Inferior parietal cortex (tissue), 1 donor: ENCODE data around the gene MINK1.
A peak's percentile ranks its signal among the peaks of the same experiment; 100 is the strongest.
"Not testable (repeated sequence)": the region's sequence is repeated elsewhere in the genome, so short reads cannot be mapped to it uniquely, and the experiment has no call there.

Source experiments
- DNase-seq: peaks from one replicate; pipeline ENCODE4 v3.0.0-alpha.2; 2016; ENCODE audit errors: extremely low spot score

Gene MINK1

DNA sequence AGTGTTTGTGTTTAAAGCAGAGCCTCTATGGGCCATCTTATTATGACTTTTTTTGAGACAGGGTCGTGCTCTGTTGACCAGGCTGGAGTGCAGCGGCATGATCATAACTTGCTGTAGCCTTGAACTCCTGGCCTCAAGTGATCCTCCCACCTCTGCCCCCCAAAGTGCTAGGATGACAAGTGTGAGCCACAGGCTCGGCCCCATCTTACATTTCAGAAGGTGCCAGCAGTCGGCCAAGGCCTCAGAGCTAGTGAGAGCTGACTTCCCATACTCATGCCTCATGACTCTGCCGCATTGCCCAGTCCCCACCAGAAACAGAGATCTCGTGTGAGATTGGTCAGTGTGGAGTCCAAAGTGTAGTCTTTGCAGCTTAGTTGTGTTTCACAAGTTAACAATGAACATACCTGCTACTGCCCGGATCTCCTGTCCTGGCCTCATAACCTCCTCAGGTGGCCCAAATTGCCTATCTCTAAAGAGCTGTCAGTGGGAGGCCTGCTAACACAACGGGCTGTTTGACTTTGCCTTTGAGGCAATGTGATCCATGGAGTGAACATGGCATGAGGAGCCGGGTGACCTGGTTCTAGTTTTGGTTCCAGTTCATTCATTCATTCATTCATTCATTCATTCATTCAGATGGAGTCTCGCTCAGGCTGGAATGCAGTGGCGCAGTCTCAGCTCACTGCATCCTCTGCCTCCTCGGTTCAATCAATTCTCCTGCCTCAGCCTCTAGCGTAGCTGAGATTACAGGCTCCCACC, 13.7 kb downstream of the MINK1 start:
- no peak for DNase-seq

DNA sequence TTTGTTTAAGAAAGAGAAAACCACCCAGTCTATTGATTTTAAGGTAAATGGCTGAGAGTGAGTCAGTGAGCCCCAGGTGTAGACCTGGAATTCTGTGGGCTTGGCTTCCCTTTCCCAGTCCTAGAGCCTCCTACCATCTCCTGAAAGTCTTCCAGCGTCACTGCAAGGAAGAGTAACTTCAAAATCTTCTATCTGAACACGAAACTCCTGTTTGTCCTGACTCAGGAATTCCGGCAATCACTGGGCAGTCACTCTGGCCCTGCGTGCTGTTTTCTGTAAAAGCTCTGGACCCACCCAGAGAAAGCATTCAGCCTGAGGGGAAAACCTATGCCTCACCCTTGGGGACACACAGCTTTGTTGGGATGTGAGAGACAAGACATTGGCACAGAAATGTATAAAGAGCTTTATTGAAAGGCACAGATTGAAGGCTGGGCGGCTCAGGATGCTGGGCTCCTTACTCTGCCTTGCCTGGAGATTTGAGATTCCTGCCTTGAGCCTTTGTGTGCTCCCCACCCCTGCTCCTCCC, 15.9 kb downstream of the MINK1 start:
- no peak for DNase-seq

DNA sequence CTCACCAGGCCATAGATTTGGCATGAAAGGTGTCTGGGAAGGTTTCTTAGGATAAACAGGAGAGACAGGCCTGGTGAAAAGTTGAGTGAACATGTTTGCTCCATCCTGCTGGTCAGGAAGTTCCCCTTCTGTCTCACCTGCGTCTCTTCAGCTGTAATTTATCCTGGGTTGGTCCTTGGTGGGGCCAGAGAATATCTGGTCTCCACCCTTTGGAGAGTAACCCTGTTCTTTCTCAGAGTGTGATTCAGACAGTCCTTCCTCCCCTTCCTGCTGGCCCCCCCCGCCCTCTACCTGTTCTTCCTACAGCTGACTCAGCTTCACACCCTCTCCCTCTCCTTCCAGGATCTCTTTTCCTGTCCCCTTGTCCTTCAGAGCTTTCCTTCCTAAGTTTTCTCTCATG, 17.1 kb downstream of the MINK1 start:
- DNase-seq = no peak

DNA sequence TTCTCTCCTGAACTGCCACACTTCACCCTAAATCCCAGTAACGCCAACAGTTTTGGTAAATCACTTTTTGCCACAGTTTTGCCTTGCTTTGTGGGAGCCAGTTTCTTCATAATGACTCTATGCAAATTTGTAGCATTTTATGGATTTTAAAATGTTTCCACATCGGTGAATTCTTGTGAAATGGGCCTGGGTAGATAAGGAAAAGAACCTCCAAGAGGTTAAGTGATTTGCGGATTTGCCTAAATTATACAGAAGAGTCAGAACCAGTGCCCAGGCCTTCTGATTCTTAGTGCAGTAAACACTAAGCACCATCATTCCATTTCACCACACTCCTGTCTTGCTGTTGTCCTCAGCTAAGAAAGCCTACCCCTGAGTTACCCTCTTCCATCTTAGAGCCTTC, 17.9 kb downstream of the MINK1 start:
- DNase-seq = no peak

DNA sequence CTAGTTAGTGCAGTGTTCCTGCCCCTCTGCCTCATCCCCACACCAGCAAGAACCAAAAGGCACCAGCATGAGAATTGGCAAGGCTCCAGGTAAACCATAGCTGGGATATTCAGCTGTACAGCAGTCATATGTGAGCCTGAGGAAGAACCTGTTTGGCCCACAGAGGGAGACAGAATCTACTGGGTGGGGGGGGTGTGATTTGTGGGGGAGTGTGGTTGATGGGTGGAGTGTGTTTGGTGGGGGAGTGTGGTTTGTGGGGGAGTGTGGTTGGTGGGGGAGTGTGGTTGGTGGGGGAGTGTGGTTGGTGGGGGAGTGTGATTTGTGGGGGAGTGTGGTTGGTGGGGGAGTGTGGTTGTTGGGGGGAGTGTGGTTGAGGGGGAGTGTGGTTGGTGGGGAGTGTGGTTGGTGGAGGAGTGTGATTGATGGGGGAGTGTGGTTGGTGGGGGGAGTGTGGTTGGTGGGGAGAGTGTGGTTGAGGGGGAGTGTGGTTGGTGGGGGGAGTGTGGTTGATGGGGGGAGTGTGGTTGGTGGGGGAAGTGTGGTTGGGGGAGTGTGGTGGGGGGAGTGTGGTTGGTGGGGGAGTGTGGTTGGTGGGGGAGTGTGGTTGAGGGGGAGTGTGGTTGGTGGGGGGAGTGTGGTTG, 19.5 kb downstream of the MINK1 start:
- DNase-seq = no peak

DNA sequence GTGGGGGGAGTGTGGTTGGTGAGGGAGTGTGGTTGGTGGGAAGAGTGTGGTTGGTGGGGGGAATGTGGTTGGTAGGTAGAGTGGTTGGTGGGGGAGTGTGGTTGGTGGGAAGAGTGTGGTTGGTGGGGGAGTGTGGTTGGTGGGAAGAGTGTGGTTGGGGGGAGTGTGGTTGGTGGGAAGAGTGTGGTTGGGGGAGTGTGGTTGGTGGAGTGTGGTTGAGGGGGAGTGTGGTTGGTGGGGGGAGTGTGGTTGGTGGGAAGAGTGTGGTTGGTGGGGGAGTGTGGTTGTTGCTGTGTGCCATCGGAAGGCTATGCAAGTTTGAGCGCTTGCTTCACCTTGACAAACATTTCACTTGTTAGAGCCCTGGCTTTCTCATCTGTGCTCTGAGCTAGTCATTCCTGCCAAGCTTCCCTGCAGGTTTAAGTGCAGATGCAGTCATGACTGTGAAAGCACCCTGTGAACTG, 20.1 kb downstream of the MINK1 start:
- DNase-seq = no peak

DNA sequence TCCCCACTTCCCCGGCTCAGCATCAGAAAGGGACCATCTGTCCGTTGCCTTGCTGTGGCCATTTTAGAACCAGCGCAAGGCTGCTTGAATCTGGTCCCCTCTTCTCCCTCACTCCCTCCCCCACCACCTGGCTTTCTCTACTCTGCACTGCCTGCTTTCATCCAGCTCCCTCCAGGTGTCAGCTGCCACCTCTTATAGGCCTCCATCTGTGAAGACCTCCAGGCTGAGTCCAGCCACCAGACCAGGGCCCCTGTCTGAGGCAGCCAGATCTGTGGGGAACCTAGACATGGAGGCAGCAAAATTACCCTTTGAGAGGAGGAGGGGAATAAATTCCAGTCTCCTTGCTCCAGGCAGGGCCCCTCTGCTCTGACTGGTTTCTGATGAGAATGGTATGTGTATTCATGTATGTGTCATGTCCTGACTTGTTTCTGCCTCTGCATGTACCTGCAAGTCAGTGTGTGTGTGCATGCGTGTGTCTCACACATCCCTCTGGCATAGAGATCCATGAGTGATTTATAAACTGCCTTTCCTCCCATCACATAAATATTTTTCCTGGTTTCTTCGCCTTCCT, 21.1 kb downstream of the MINK1 start:
- no peak for DNase-seq

DNA sequence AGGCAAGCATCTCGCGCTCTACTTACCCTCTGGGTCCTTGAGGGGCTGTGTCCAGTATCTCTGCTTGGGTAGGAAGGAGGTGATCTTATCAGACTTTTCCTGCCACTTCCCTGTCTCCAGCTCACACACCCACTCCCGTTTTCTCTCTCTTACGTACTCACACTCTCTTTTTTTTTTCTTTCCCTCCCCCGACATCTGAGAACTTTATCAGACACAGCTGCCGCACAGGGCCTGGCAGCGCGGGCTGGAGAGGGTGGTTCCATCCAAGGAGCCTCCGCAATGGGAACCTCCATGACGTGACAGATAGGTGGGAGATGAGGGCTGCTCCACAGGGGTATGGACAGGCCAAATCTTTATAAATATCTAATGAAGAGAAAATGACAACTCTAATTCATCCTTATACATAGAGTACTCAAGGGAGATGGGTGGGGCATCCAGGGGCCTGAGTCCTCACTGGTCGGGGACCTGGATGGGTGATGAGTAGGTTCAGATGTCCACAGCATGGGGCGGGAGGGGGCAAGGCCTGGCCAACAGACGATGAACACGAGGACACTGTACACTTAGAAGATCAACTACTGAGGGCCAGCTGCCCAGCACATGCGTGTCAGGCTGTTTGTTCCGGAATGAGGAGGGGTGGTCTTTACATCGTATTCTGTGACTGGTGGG, 23.3 kb downstream of the MINK1 start:
- no peak for DNase-seq

DNA sequence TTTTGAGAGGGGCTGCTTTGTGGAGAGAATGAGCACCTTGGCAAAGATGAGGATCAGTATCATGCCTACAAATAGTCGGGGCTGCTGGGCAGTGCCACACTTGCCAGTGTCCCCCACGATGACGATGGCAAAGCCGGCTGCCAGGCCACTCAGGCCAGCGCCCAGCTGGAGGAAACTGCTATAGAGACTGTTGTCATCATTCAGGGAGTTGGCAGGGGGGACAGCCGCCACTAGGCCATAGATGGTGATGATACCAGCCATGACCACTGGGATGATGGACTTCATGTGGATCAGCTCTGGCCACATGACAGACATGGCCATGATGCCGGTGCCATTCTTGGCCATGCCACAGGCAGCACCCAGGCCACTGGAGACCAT, 23.8 kb downstream of the MINK1 start:
- no peak for DNase-seq

DNA sequence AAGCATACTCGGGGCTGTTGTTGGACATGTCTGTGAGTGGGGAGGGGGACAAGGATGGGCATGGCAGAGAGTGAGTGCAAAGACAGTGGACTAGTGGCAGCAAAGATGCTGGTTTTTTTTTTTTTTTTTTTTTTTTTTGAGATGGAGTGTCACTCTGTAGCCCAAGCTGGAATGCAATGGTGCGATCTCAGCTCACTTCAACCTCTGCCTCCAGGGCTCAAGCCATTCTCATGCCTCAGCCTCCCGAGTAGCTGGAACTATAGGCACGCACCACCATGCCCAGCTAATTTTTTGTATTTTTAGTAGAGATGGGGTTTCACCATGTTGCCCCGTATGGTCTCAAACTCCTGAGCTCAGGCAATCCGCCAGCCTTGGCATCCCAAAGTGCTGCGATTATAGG, 24.2 kb downstream of the MINK1 start:
- not testable (repeated sequence) for DNase-seq

DNA sequence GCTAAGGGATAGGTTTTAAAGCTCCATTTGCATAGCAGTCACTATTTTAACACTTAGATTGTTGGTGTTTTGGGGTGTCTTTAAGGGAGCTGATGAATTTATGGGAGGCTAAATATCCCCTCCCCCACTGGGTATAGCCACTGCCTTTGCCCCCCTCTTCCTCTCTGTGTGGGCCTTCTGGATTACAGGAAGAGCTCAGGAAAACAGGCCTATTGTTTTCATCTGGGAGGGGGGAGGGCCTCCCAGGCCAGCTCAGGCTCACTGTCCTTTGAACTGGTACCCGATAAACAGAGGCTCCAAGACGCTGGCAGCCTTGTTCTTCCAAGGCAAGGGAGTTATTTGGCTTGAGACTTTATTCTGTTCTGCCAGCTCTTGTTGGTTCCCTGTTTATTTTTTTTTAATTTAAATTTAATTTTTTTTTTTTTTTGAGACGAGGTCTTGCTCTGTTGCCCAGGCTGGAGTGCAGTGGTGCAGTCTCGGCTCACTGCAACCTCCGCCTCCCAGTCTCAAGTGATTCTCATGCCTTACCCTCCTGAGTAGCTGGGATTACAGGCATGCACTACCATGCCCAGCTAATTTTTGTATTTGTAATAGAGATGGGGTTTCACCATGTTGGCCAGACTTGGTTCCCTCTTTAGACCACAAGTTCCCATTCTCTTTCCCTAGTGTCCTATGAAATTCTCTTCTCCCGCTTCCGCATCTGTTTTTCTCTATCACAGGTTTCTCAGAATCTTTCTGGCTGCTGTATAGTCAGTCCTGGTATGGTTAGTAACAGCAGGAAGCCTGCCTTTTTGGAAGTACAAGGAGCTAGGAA, 25.1 kb downstream of the MINK1 start:
- peak; percentile 75 for DNase-seq

DNA sequence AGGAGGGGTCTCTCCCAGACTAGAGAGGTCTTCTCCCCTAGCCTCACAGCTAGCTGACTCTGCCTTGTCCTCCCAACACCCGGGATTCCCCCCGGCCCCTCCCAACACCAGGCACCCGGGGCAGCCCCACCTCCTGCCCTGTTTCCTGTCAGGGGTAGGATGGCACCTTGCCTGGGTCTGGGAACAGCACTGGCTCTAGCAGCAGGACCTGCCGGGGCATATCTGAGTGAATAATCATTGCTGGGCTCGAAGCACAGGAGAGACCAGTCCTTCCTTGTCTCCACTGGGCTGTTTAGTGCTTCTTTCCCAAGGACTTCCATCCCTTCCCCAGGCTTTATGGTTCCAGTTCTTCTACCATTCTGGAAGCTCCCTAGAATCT, 25.7 kb downstream of the MINK1 start:
- no peak for DNase-seq

DNA sequence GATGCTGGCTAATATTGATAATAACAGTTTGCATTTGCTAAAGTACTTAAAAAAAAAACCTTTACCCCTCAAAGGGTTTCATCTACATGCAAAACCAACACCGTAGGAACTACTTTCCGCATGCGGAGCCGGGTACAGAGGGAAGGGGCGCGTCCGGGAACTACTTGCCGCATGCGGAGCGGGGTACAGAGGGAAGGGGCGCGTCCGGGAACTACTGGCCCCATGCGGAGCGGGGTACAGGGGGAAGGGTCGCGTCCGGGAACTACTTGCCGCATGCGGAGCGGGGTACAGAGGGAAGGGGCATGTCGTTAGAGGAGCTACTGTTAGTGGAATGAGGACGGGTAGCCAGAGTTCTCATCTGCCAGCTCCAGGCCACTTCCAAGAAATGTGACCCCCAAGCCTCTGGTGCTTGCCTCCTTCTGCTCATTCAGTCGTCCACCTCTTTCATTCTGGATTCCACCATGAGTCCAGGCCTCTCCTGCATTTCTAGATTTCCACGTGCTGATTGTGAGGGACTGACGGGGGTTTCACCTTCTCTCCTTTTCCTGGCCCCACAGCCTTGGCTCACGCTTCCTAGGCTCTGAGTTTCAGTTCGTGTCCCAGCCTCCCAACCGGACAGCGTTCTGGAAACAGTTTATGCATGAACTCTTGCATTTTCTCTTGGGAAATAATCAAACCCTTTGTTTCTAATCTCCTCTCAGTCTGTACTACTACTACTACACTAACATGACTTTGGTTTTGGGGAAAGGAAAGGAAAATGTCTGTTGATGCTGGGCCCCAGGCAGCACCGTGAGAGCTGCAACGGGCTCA, 26.9 kb downstream of the MINK1 start:
- no peak for DNase-seq

DNA sequence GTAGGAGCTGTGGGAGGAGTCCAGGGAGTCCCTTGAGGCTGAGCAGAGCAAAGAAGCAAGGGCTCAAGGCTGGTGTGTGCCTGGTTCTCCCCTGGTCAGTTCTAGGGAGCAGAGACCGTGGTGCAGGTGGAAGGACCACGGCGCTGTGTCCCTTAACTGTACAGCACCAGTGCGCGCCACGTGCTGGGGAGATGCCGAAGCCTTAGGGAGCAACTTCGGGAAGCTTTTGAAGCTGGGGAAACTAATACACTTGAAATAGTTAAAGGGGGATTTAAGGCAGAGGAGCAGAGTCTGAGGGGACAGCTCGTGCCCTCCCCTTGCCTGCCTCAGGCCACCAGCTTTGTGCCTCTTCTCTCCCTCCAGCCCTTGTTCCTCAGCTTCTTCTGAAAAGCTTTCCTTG, 27.5 kb downstream of the MINK1 start:
- DNase-seq = no peak

DNA sequence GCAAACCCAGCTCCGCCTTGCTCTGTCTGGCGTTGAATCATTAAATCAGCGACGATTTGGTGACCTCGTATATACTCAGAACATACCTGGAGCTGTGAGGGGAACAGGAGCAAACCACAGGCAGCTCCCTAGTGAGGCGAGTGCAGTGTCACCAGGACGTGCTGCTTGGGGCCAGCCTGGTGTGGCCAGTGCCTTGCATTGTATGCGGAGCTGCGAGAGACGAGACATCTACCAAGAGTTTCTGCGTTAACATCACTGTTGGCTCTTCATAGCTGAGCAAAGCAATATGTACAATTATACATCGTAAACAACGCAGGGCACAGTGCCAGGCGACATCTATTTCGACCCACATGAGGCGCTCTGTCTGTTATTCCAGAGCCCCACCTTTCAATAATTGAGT, 27.9 kb downstream of the MINK1 start:
- DNase-seq = no peak

DNA sequence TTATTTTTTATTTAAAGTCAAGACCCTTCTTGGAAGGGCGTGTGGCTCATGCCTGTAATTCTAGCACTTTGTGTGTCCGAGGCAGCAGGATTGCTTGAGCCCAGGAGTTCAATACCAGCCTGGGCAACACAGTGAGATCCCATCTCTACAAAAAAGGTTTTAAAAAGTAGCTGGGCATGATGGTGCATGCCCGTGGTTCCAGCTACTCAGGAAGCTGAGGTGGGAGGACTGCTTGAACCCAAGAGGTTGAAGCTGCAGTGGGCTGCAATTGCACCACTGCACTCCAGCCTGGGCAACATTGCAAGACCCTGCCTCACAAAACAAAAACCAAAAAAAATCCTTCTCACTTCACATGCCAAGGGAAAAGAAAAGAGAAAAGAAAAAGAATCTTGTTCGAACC, 29.6 kb downstream of the MINK1 start:
- DNase-seq = no peak

DNA sequence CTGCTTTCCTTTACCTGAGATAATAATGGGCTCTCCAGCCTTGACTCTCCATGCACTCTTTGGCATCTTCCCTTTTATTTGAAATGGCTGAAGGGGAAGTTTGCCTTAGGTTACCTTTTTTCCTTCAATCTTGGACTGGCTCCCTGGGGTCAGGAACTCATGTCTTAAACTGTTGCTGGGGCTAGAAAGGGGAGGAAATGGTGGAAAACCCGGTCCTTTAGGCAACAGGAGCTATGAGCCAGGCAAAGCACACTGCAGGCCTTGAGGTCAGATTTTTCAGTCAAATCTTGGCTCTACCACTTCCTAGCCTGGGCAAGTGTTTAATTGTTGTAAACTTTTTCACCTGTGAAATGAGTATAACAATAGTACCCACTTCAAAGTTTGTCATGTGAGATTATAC, 30.2 kb downstream of the MINK1 start:
- no peak for DNase-seq

DNA sequence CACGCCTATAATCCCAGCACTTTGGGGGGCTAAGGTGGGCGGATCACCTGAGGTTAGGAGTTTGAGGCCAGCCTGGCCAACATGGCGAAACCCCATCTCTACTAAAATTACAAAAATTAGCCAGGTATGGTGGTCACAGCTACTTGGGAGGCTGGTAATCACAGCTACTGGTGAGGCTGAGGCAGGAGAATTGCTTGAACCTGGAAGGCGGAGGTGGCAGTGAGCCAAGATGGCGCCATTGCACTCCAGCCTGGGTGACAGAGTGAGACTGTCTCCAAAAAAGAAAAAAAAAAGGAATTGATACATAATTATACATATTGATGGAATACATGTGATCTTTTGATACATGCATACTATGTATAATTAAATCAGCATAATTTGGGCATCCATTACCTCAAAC, 34.4 kb downstream of the MINK1 start:
- not testable (repeated sequence) for DNase-seq

DNA sequence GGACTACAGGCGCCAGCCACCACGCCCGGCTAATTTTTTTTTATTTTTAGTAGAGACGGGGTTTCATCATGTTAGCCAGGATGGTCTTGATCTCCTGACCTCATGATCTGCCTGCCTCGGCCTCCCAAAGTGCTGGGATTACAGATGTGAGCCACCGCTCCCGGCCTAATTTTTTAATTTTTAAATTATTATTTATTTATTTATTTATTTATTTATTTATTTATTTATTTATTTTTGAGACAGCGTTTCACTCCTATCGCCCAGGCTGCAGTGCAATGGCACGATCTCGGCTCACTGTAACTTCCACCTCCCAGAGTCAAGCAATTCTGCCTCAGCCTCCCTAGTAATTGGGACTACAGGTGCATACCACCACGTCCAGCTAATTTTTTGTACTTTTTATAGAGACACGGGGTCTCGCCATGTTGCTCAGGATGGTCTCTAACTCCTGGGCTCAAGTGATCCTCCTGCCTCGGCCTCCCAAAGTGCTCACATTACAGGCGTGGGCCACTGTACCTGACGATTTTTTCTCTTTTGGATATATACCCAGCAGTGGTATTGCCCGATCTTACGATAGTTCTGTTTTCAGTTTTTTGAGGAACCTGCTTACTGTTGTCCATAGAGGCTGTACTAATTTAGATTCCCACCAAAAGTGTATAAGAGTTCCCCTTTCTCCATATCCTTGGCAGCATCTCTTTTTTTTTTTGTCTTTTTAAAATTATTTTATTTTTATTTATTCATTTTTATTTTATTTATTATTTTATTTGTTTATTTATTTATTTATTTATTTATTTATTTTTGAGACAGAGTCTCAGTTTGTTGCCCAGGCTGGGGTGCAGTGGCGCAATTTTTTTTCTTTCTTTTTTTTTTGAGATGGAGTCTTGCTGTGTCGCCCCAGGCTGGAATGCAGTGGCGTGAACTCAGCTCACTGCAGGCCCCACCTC, 36.2 kb downstream of the MINK1 start:
- DNase-seq = not testable (repeated sequence)

DNA sequence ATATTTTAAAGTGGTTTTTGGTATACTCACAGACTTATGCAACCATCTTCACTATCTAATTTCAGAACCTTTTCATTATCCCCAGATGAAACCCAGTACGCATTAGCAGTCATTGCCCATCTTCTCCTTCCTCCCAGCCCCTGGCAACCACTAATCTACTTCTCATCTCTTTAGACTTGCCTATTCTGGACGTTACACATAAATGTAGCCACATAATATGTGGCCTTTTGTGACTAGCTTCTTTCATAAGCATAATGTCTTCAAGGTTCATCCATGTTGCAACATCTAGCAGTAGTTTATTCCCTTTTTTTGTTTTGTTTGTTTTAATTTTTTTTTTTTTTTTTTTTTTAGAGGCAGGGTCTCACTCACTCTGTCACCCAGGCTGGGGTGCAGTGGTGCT, 37.7 kb downstream of the MINK1 start:
- no peak for DNase-seq
